Osteoblast (primary cell): Measurements from ENCODE around the gene RIC8B. TPM values are rescaled to one million over a fixed set of nuclear protein-coding genes. Genes with fewer than 3 reads are reported as not detected.

Experiments used
- DNase-seq: peaks from one replicate; pipeline ENCODE4 v3.0.0; 2011; ENCODE audit warnings: low spot score, mixed read lengths; ENCODE audit not compliant: insufficient read length; ENCODE audit errors: missing footprints
- H2AFZ ChIP-seq: 2 replicates; pipeline ENCODE4 v1.6.0; 2011; ENCODE audit warnings: mild to moderate bottlenecking, low read length
- H3K27ac ChIP-seq: 2 replicates; pipeline ENCODE4 v1.5.1; 2011; ENCODE audit warnings: mild to moderate bottlenecking, low read depth, low read length, moderate library complexity
- H3K27me3 ChIP-seq: 2 replicates; pipeline ENCODE4 v1.6.0; 2012; ENCODE audit warnings: mild to moderate bottlenecking, control low read depth, inconsistent platforms, low read length, moderate library complexity; ENCODE audit not compliant: insufficient read depth
- H3K36me3 ChIP-seq: 2 replicates; pipeline ENCODE4 v1.5.1; 2011; ENCODE audit warnings: mild to moderate bottlenecking, low read length, control low read depth, moderate library complexity; ENCODE audit not compliant: insufficient read depth
- H3K4me1 ChIP-seq: 2 replicates; pipeline ENCODE4 v1.5.1; 2011; ENCODE audit warnings: mild to moderate bottlenecking, low read length, control low read depth, moderate library complexity; ENCODE audit not compliant: insufficient read depth
- H3K4me2 ChIP-seq: 2 replicates; pipeline ENCODE4 v1.6.0; 2011; ENCODE audit warnings: mild to moderate bottlenecking, low read length; ENCODE audit not compliant: insufficient read depth
- H3K4me3 ChIP-seq: fragments of 200-600 bp; sonication (generic); 3 replicates; pipeline ENCODE4 v1.5.1; 2012; ENCODE audit warnings: mild to moderate bottlenecking, low read length, inconsistent platforms; ENCODE audit not compliant: insufficient read depth
- H3K79me2 ChIP-seq: 2 replicates; pipeline ENCODE4 v1.6.0; 2012; ENCODE audit warnings: mild to moderate bottlenecking, low read length, control low read depth, inconsistent platforms; ENCODE audit not compliant: insufficient read depth
- H3K9me3 ChIP-seq: 2 replicates; pipeline ENCODE4 v1.5.1; 2011; ENCODE audit warnings: low read depth, low read length, control low read depth
- H4K20me1 ChIP-seq: 2 replicates; pipeline ENCODE4 v1.6.0; 2012; ENCODE audit warnings: mild to moderate bottlenecking, low read length, control low read depth; ENCODE audit not compliant: insufficient read depth
- CTCF ChIP-seq: IDR thresholded peaks from 2 replicates; pipeline ENCODE4 v1.5.1; 2011; ENCODE audit warnings: mild to moderate bottlenecking, low read depth, low read length, moderate library complexity; ENCODE audit errors: extremely low read depth
- total RNA-seq: library from RNA; depleted of rRNA; stranded (reverse); fragments of >200 nt; gene quantifications from 2 replicates; pipeline ENCODE4 v1.2.3, GENCODE V29; 2012

Gene RIC8B
- total RNA-seq, 1 donor = 13.4 TPM

- no peaks in the 10 kb centered on the region for H3K9me3 ChIP-seq
- H4K20me1 ChIP-seq = no peaks in the 10 kb centered on the region
- no peak overlapping the region for H2AFZ ChIP-seq
- no peak for DNase-seq
- no peak for TF ChIP-seq CTCF
- peaks cover 1% of the 10 kb centered on the region for H3K36me3 ChIP-seq
- H3K27ac ChIP-seq = no peak overlapping the region
- H3K27me3 ChIP-seq = no peaks in the 10 kb centered on the region
- H3K4me2 ChIP-seq = no peak overlapping the region
- no peaks in the 10 kb centered on the region for H3K79me2 ChIP-seq
- H3K4me1 ChIP-seq = no peaks in the 10 kb centered on the region
- H3K4me3 ChIP-seq = no peak overlapping the region
Observed at GRCh38 chr12:106801830-106802533, 27.5 kb downstream of the RIC8B start.

- no peak for DNase-seq
Observed at GRCh38 chr12:106804668-106805067, 30.2 kb downstream of the RIC8B start.

GRCh38 chr12:106814714-106815113, 40.2 kb downstream of the RIC8B start:
- no peaks in the 10 kb centered on the region for H3K27me3 ChIP-seq
- H3K4me3 ChIP-seq = no peak overlapping the region
- no peak for DNase-seq
- H3K4me1 ChIP-seq = no peaks in the 10 kb centered on the region
- no peak overlapping the region for H3K4me2 ChIP-seq
- H2AFZ ChIP-seq = no peak overlapping the region
- no peak for TF ChIP-seq CTCF
- H3K79me2 ChIP-seq = no peaks in the 10 kb centered on the region
- no peaks in the 10 kb centered on the region for H3K9me3 ChIP-seq
- H4K20me1 ChIP-seq = peaks cover 3% of the 10 kb centered on the region
- peaks cover 16% of the 10 kb centered on the region for H3K36me3 ChIP-seq
- no peak overlapping the region for H3K27ac ChIP-seq

More at GRCh38 chr12:106804668-106805067, 30.2 kb downstream of the RIC8B start:
- Histone ChIP-seq H3K9me3 (no peaks in the 10 kb centered on the region), H3K79me2 (no peaks in the 10 kb centered on the region), H3K27ac (no peak overlapping the region), H2AFZ (no peak overlapping the region), H3K36me3 (peaks cover 6% of the 10 kb centered on the region), H3K4me1 (no peaks in the 10 kb centered on the region), H3K4me2 (no peak overlapping the region), H4K20me1 (no peaks in the 10 kb centered on the region), H3K4me3 (no peak overlapping the region), H3K27me3 (no peaks in the 10 kb centered on the region)
- TF ChIP-seq CTCF = no peak

- Histone ChIP-seq H3K36me3 (peaks cover 16% of the 10 kb centered on the region), H3K4me2 (no peak overlapping the region), H3K27me3 (no peaks in the 10 kb centered on the region), H4K20me1 (peaks cover 3% of the 10 kb centered on the region), H3K4me3 (no peak overlapping the region), H3K9me3 (no peaks in the 10 kb centered on the region), H3K4me1 (no peaks in the 10 kb centered on the region), H3K79me2 (no peaks in the 10 kb centered on the region), H3K27ac (no peak overlapping the region), H2AFZ (no peak overlapping the region)
- DNase-seq = no peak
- no peak for TF ChIP-seq CTCF
Observed at GRCh38 chr12:106815741-106816140, 41.3 kb downstream of the RIC8B start.
